Left lobe of liver (tissue), 2 donors: ENCODE results near the gene CPSF4L. TPM values are rescaled to one million over a fixed set of nuclear protein-coding genes. Genes with fewer than 3 reads are reported as not detected.
A peak's percentile ranks its signal among the peaks of the same experiment; 100 is the strongest.
"Not testable (repeated sequence)": the region's sequence is repeated elsewhere in the genome, so short reads cannot be mapped to it uniquely, and the experiment has no call there.

Experiments used
- ATAC-seq: fragments of 200-7000 bp; cut with Tn5 transposase; one replicate; pipeline ENCODE4 v1.9.1; 2020; ENCODE audit warnings: mild to moderate bottlenecking, moderate library complexity
- DNase-seq: peaks from one replicate; pipeline ENCODE4 v3.0.0-alpha.2; 2020; ENCODE audit warnings: low spot score
- total RNA-seq: library from RNA; stranded (reverse); gene quantifications from one replicate; pipeline ENCODE4 v1.2.1, GENCODE V29; 2021
- donor health status: DM: no; HTN: no; CAD: no; lungs with moderate emphysema.
- donor health status: DM: no; HTN: yes; CAD: no.

Gene CPSF4L
- 0.13 TPM for total RNA-seq

DNA sequence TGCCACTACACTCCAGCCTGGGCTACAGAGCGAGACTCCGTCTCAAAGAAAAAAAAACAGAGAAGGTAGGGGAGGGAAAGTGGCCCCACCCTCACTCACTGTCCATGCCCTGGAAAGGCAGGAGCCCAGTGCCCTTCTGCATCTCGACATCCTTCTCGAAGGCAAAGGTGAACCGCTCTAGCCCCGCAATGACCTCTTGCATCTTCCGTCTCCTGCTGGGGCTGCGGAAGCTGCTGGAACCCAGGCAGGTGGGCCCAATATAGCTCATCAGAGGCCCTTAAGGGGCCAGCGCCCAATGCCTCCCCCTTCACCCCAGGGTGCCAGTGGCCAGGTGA lies at the start of gene CPSF4L:
Gene CPSF4L (minus strand): TSS at position 264 of the 335 bp plus-strand sequence. CDS start 62 bp downstream, at position 202.
- DNase-seq (no peak), ATAC-seq (no peak)

DNA sequence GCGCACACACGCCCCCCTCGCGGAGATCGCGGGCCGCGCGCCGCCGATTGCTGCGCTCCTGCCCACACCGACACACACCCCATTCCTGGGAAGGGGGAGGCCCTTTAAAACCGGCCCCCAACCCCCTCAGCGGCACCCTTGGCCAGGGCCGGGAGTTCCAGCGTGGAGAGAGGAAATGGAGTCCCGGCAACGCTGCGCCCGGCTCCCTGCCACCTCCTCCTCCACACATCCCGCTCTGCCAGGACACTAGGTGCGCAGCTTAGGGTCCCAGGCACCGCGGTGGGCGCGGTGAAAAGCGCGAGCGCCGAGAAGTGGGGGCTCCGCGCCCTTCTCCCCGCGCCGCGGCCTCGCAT lies 49.7 kb upstream of the CPSF4L start:
- peak; percentile 8 for ATAC-seq
- no peak for DNase-seq

GRCh38 chr17:73309727-73310596 lies 48.3 kb upstream of the CPSF4L start:
- ATAC-seq (no peak), DNase-seq (peak; percentile 60)

- ATAC-seq = not testable (repeated sequence)
Observed at GRCh38 chr17:73308959-73309358, 47.3 kb upstream of the CPSF4L start.

DNA sequence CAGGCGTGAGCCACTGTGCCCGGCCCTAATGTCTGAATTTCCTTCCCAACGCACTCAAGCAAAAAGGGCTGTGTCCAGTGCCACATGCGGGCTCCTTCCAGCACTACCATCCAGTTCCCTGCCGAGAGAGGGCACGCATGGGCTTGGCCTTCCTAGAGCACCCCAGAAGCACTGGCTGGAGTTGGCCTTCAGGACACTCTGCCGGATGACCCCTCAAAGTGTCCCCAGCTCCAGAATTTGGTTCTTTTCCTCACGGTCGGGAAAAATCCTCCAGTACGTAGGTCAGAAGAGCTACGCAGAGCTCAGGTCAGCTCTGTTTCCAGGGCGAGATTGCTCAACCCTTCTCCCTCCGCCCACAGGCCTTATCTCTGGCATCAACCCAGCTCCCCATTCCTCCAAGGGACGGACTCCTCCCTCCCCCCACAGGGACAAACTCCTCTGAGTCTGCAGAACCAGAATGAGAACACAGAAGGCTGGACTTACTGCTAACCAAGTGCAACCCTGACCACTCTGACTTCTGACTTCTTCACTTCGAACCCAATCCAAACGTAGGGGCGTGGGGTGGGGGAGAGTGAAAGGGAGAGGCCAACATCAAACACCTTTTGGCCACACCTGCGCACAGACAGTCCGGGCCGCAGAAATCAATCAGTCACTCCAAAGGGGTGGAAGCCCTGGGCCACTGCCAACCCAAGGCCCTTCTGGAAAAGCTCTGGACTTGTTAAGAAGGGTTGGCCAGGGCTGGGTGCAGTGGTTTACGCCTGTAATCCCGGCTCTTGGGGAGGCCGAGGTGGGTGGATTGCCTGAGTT lies 46.5 kb upstream of the CPSF4L start:
- DNase-seq (peak; percentile 95), ATAC-seq (peak; percentile 28)

More at GRCh38 chr17:73308959-73309358, 47.3 kb upstream of the CPSF4L start:
- not testable (repeated sequence) for DNase-seq

DNA sequence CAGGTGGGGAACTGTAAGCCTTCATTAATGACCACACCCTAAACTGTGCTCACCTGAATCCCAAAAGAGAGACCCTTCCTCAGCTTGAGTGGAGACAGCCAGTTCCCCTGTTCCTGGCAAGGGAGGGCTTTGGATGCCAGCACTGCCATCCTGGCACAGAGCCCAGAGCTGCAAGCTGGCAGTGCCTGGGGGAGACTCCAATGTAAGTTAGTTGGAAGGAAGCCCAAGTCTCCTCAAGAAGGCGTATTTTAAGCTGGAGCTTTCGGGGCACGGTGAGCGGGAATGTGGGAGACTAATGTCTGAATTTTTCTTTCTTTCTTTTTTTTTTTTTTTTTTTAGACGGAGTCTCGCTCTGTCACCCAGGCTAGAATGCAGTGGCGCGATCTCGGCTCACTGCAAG lies 45.5 kb upstream of the CPSF4L start:
- ATAC-seq (no peak), DNase-seq (no peak)

GRCh38 chr17:73305845-73306836 lies 44.5 kb upstream of the CPSF4L start:
- DNase-seq (no peak), ATAC-seq (no peak)

DNA sequence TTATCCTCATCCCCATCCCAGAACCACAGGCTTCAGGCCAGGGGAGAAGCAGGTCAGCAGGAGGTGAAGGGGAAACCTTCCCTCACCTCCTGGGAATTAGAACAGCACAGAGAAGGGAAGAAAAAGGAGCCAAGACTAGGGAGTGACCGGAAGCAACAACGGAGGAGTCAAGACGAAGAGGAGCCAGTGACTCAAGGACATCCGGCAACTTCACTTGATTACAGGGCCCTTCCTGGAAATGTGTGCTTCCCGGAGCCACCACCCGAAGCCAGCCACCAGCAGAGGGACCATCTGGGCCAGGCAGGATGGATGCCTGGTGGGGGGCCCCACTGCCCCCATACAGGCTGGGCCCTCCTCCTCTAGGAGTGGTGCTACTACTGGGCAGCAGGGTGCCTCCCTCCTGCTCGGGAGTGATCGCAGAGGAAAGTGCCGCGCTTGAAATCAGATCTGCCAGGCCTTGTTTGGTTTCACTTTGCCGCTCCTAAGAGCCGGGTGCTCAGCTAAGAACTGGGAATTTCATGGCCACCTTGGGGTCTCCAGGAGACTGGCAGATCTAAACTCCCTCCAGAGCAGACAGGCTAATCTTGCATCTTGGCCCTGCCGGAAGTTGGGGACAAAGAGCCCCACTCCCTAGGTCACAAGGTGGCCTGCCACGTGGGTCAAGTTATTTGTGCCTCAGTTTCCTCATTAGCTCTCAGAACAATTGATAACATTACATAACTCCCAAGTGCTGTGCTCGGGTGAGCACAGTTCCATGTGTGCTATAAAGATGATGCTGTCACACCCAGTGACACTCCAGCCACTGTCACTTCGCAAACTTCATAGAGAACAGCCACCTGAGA lies 43.5 kb upstream of the CPSF4L start:
- DNase-seq (no peak), ATAC-seq (peak; percentile 24)

DNA sequence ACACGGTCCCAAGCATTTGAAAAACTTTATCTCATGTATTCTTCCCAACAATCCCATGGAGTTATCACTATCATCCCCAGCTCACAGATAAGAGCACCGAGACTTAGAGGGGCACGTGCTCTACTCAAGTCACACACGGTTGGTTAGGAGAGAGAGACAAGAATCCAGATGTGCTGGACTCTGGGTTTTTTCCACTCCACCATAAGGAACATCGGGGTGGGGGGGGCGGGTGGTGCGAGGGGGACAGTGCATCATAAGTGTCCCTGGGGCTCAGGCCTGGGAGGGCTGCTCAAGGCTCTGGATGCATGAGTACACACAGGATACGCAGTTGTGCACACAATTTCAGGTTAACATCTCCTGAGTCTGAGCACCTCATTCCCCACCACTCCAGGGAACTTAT lies 42.8 kb upstream of the CPSF4L start:
- ATAC-seq (no peak), DNase-seq (no peak)

GRCh38 chr17:73302189-73302588 lies 40.5 kb upstream of the CPSF4L start:
- no peak for ATAC-seq
- no peak for DNase-seq

DNA sequence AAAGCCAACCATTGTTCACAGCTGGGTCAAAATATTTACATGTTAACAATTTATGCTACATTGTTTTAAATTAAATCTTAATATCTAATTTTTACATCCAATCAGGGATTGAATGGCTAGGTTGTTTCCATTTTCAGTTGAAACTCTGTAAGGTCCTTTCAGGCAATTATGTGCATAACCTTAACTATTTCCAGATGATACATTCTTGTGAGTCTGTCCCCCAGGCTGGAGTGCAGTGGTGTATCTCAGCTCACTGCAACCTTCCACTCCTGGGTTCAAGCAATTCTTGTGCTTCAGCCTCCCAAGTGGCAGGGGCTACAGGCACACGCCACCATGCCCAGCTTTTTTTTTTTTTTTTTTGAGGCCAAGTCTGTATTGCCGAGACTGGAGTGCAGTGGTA lies 39.7 kb upstream of the CPSF4L start:
- ATAC-seq (no peak), DNase-seq (no peak)

DNA sequence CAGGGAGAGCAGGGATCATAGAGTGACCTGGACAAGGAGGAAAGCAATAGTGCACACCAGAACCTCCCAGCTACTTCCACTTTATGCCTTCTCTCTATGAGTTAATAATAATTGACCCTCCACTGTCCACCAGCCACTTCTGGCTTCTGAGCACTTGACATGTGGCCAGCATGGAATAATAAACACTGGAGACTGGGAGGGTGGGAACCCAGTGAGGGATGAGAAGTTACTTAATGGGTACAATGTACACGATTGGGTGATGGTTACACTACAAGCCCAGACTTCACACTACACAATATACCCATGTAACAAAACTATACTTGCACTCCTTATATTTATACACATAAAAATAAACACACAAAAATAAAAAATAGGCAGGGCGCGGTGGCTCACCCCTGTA lies 38.7 kb upstream of the CPSF4L start:
- no peak for DNase-seq

GRCh38 chr17:73297934-73298861 lies 36.5 kb upstream of the CPSF4L start:
- peak; percentile 50 for ATAC-seq
- no peak for DNase-seq

More for the DNA sequence above, 38.7 kb upstream of the CPSF4L start:
- peak; percentile 50 for ATAC-seq

- ATAC-seq = peak; percentile 50
- peak; percentile 92 for DNase-seq
Observed at GRCh38 chr17:73293480-73293911, 31.8 kb upstream of the CPSF4L start.

- no peak for DNase-seq
Observed at GRCh38 chr17:73293031-73293430, 31.4 kb upstream of the CPSF4L start.

DNA sequence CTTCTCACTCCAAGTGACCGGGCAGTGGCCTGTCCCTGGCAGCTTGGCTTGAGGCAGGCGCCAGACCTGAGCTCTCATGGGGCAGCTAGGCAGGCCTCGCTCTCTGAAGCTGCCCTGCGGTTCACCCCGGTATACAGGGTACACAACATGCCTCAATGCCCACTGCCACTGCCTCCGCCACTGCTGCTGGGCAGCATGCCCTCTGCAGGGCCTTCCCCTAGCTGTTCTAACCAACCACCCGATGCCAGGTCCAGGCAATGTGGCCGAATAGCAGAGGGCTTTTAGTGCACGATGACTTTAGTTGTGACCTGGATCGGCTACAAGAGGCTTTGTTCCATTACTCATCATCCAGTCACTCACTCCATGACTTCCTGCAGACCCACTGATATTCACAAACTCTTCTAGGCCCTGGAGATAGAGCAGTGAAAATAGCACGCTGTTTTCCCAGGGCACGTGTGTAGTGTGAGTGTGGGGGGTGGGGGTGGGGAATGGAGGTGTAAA lies 30.4 kb upstream of the CPSF4L start:
- DNase-seq = peak; percentile 95
- peak; percentile 74 for ATAC-seq

More at GRCh38 chr17:73293031-73293430, 31.4 kb upstream of the CPSF4L start:
- no peak for ATAC-seq

DNA sequence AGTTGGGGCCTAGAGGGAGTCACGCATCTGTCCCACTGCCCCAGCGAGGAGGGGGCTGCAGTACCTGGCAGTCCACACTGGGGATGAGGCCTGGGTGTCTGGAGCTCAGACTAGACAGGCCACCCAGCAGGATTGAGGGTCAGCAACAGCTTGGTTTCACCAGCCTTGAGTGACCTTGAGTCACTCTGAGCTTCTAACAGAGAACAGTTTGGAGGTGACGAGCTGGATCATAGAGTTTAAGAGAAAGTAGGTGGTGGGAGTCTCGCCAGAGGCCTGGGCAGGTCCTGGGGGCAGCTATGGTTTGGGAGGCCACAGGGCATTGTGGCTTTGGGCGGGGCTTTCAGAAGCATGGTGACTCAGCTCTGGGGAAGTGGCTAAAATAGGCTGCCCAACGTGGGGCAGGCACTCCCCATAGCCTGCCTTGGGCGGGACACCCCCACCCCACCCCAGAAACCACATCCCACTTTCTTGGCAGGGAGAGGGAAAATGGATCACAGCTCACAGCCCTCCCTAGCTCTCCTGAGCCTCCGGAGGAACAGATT lies 29.7 kb upstream of the CPSF4L start:
- DNase-seq (no peak), ATAC-seq (no peak)
